Esophagus mucosa (tissue), 1 donor: ENCODE measurements around the gene RREB1. TPM values are rescaled to one million over a fixed set of nuclear protein-coding genes. Genes with fewer than 3 reads are reported as not detected.

ENCODE experiments used
- ATAC-seq: fragments of 200-7000 bp; cut with Tn5 transposase; one replicate; pipeline ENCODE4 v1.9.1; 2020
- total RNA-seq: library from RNA; stranded (reverse); gene quantifications from one replicate; pipeline ENCODE4 v1.2.4, GENCODE V29; 2023
- donor health status: DM: yes; HTN: yes; CAD: no.

The RREB1 gene
- total RNA-seq, 1 donor from 2014 or later: 75.8 TPM

- no peak for ATAC-seq
Measured at GRCh38 chr6:7165890-7166267, 58.1 kb downstream of the RREB1 start.

- ATAC-seq: no peak
Measured at GRCh38 chr6:7166410-7167293, 58.9 kb downstream of the RREB1 start.

- no peak for ATAC-seq
Measured at GRCh38 chr6:7169296-7169721, 61.5 kb downstream of the RREB1 start.

DNA sequence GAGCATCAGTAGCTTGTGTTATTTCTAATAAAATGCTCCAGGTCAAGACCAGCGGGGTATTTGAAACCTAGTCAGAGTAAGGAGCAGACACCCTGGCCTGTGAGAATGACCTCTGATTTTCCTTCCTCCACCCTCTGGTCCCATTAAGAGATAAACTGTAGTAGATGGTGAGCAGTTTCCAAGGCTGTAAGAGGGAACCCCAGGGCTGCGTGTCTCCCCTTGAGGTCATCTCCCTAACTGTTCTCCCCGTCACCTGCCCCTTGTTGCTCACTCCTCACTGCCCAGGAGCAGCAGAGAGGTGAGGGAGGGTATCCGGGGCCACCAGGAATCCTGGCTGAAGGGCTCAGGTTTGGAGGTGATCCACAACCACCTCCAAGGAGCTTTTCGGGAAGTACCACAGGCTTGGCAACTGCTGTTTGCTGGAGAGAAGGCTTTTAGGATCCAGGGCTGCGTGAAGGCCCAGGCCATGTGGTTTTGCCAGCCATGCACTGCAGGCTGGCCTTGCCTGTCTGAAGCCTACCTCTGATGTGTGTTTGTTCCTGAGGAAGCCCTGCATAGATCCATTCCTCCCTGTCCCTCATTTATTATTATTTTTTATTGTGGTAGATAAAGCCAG, 62.5 kb downstream of the RREB1 start:
- ATAC-seq: no peak

DNA sequence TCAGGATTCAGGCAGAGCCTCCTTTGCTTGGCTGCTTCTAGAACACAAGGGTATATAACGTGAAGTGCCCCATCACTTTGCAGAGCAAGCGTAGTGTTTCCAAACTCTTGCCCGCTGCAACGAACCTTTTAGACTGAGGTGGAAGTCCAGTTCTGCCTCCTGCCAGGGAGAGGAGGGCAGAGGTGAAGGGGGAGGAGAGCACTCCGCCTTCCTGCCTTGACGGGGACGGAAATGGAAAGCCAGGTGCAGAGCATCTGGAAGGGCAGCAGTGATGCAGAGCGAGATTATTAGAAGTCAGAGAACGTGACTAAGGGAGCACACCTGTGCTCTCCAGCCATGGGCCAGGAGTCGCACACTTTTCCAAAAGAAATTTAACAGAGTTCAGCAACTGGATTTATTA, 63.4 kb downstream of the RREB1 start:
- ATAC-seq: no peak

DNA sequence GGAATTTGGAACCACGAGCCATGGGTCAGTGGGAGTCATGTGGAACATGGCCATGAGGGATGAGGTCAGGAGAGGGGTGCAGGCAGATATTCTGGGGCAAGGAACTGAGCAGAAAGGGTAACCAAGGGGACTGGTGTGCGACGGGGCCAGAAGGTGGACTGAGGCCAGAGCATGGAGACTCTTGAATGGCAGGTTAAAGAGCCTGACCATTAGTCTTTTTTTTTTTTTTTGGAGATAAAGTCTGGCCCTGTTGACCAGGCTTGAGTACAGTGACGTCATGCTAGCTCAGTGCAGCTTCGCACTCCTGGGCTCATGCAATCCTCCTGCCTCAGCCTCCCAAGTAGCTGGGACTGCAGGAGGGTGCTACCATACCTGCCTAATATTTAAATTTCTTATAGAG, 64.0 kb downstream of the RREB1 start:
- ATAC-seq: no peak

DNA sequence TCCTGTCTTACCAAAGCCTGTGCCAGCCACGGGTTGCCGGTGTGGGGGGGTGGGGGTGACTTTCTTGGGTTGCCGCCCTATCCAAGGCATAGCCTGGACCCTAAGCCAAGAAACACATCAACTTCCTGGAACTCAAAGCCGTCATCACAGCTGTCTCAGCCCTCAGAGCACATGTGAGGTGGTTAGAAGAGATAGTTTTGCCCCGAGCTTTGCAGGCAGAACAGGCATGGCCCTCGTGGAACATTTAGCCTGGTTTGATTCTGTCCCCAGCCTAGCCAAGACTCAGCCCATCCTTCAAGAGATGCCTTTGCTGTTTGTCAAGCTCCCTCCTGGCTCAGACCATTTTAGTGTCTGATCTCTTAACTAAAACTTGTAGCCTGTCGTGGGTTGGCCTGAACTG, 64.9 kb downstream of the RREB1 start:
- peak; percentile 24 for ATAC-seq

DNA sequence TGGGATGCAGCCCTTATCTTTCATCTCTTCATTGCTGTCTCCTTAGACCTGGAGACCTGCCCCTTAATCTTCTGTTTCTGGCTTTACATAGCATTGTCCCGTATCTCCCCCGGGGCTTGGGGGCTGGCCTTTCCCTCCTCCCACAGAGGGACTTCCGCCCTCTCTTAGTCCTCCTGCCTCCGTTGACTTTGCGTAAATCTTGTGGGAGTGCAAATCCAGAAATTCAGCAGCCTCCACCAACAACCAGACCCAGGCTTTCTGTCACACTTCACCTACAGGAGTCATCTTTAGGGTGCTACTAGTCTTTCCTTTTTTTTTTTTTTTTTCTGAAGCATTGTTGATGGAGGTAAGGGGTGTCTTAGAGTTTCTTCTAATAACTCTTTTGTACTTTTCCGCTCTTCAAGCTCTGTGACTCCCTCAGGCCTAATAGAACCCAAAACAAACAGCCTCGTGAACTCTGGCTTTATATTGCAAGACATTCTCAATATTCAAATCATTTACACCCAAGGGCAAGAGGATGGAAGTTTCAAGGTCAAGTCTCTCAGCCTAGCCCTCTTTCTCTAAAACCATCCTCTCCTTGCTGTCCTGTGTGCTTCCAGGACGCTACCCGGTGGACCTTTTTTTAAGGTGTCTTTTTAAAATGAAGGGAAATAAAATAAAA, 66.2 kb downstream of the RREB1 start:
- ATAC-seq: no peak

DNA sequence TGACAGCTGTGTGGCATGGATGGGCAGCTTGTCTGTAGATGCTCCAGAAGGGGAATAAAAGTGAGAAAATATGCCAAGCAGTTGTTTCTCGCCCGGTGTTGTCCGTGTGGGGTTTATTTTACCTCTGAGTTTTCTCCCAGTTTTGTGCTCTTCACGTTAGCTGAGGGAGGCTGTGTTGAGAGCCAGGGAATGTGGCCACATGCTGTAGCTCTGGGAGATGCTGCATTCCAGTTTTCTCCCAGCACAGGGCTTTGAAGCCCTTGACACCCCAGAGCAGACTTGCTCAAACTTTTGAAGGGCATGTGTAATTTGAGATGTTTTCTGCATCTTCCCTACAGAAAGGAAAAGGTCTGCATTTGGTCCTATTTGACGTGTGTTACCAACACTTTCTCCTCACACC, 67.7 kb downstream of the RREB1 start:
- ATAC-seq: no peak

DNA sequence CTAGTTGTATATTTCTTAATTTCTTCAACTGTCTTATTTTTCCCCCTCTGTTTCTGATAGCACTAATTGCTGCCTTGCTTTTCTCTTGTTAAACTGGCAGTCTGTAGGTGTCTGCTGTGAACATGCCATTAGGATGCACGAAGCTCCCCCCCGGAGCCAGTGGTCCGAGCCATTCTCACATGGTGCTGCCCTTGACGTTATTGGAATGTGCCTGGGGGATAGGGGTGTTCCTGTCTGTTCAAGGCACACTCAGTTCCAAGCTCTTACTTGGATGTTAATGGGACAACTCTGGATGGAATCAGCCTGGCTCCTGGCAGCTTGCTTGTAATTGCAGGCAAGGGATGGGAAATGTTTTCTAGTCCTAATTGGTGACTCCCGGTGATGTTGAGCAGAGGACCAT, 68.4 kb downstream of the RREB1 start:
- no peak for ATAC-seq

- ATAC-seq: no peak
Measured at GRCh38 chr6:7178280-7178679, 70.5 kb downstream of the RREB1 start.

- no peak for ATAC-seq
Measured at GRCh38 chr6:7180751-7181150, 73.0 kb downstream of the RREB1 start.

GRCh38 chr6:7183707-7184106, 75.9 kb downstream of the RREB1 start:
- peak; percentile 65 for ATAC-seq

GRCh38 chr6:7184502-7184901, 76.7 kb downstream of the RREB1 start:
- ATAC-seq: peak; percentile 74

DNA sequence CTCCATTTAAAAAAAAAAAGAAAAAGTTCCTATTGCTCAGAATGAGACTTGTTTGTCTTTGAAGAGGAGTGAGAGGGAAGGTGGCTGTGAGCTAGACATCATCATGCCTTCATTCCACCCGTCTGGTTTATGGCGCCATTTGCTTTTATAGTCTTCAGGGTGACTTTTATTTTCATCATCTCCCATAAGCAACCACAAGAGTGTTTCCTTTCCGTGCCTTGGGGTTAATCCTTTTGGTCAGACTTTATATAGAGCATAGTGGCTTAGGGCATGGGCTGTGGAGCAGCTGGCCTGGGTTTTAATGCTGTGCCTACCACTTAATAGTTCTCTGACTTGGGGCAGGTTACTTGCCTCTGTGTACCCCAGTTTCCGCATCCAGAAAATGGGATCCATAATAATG, 77.8 kb downstream of the RREB1 start:
- no peak for ATAC-seq

- ATAC-seq: no peak
Measured at GRCh38 chr6:7188492-7188891, 80.7 kb downstream of the RREB1 start.

DNA sequence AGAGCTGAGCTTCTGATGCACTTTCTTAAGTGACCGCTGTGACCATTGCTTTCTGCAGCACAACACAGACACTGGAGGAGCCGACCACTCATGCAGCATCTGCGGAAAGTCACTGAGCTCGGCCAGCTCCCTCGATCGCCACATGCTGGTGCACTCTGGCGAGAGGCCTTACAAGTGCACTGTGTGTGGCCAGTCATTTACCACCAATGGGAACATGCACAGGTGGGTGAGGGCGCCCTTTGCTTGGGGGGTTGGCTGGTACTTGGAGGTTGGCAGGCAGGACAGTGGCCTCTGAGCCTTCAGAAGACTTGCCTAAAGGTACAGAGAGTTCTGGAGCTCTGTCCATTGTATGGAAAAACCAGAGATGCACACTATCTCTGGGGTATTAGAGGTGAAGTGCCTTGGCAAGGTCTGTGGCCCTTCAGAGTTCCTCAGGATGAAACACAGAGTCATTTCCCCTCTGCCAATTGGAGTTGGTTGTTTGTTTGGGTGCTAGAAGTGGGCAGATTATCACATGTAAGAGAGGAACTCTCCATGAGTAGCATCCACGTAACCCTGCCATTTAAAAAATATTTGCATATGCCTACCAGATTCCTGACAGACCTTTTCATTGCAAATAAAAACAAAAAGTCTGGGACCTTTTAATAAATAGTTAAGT, 81.5 kb downstream of the RREB1 start:
- no peak for ATAC-seq

- ATAC-seq: no peak
Measured at GRCh38 chr6:7190791-7191190, 83.0 kb downstream of the RREB1 start.

GRCh38 chr6:7193122-7193521, 85.4 kb downstream of the RREB1 start:
- ATAC-seq: no peak

GRCh38 chr6:7194657-7195056, 86.9 kb downstream of the RREB1 start:
- ATAC-seq: peak; percentile 5

DNA sequence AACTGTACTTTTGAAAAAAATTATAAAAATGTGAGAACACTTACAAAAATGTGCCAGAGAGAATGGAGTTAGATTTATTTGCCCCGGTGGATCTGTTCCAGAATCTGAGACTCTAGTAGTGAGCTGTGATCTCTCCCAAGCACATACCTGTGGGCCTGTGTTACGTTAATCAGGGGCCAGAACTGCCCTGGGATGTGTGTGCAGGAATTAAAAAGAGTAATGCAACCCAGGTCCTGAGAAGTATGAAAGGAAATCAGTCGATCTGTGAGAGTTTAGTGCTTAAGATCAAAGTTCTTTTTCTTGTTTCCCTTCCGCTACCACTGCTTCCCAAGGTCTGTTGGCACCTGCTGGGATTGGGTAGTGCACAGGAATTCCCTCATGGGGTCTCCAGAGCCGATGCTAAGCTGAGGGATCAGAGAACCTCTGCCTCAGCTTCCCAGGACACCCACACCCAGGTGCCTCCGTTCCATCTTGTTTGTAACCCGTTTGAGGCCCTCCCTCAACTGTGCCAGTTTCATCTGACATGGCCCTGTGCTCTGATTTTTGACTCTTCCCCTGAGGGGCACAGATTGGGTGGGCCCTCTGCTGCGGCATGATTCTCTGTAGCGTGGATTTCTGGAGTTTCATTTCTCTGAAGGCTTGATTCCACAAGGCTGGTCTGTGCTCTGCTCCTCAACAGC, 87.7 kb downstream of the RREB1 start:
- peak; percentile 40 for ATAC-seq

GRCh38 chr6:7196019-7196402, 88.2 kb downstream of the RREB1 start:
- peak; percentile 56 for ATAC-seq
